Measurements from ENCODE around the gene MYBBP1A.

GRCh38 chr17:4588898-4589625 is 33.9 kb upstream of the MYBBP1A start:
- TF ChIP-seq CTCF (IDR thresholded peaks at IDR 0.05): no peak
- TF ChIP-seq POLR2A (IDR thresholded peaks at IDR 0.05): no peak
